ENCODE measurements around the gene BORCS8. TPM values are rescaled to one million over a fixed set of nuclear protein-coding genes. Genes with fewer than 3 reads are reported as not detected.

Gene BORCS8
- polyA plus RNA-seq, 1 of the 3 experiments (the other 2 are of a cell fraction), result 36.4 TPM

DNA sequence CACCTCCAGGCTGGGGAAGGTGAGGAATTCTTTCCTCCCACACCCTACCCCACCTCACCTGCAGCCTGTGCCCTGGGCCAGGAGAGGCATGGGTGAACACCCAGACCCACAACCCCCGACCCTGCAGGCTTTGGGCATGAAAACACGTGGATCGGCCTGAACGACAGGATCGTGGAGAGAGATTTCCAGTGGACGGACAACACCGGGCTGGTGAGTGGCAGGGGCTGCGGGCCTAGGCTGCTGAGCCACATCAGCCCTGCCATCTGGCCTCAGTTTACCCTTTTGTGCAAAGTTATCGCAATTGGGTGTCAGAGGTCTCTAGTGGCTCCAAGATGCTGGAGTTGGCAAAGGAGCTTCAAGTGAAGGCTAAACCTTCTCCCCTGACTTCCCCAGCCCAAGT is 48.5 kb upstream of the BORCS8 start:
- Histone ChIP-seq H2AFZ (ENCODE audit: low read depth) (no peak overlapping the region), H3K9ac (no peak overlapping the region), H3K4me3 (ENCODE audit: low read depth in 2 of 2, low read length in 1 of 2) (no peak overlapping the region), H3K9me3 (no peaks in the 10 kb centered on the region), H3K79me2 (ENCODE audit: insufficient read depth) (no peaks in the 10 kb centered on the region), H3K4me1 (ENCODE audit: control insufficient read depth in 1 of 2, insufficient read depth in 2 of 2, low read depth in 1 of 2, low read length in 1 of 2) (no peaks in the 10 kb centered on the region), H3K9me2 (no peaks in the 10 kb centered on the region), H3K27me3 (ENCODE audit: insufficient read depth) (no peaks in the 10 kb centered on the region), H4K20me1 (ENCODE audit: insufficient read depth) (no peaks in the 10 kb centered on the region), H3K27ac (ENCODE audit: low read depth in 2 of 2, low read length in 1 of 2) (no peak overlapping the region), H3K4me2 (no peak overlapping the region), H3F3A (replicated peaks; ENCODE audit: insufficient read depth) (no peaks in the 10 kb centered on the region), H3K36me3 (replicated peaks in 1 of 2; ENCODE audit: control insufficient read depth in 1 of 2, insufficient read depth in 2 of 2, low read length in 1 of 2) (no peaks in the 10 kb centered on the region)
- CTCF ChIA-PET, result interaction anchor here (2.0 kb wide), 1 partner anchor 66 kb away, joined by 4 read pairs; no protein-coding TSS in a partner anchor
- 73% methylated on average over 8 of the region's 9 CpGs for WGBS (ENCODE audit: low lambda C conversion rate)
- POLR2A ChIA-PET, result no interaction called here
- no peak for TF ChIP-seq TEAD4 (IDR thresholded peaks at IDR 0.05; ENCODE audit: borderline replicate concordance, insufficient read depth)
- no peak for TF ChIP-seq TAF1 (IDR thresholded peaks at IDR 0.05; ENCODE audit: borderline replicate concordance, low read depth, low read length)
- TF ChIP-seq SMC3 (IDR thresholded peaks at IDR 0.05; ENCODE audit: low read depth, low read length), result no peak
- no peak for TF ChIP-seq RCOR1 (IDR thresholded peaks at IDR 0.05; ENCODE audit: low read length)
- TF ChIP-seq EP300 (IDR thresholded peaks at IDR 0.05; ENCODE audit: borderline replicate concordance in 1 of 2, low read depth in 1 of 2, low read length in 1 of 2), result no peak
- TF ChIP-seq CHD2 (IDR thresholded peaks at IDR 0.05; ENCODE audit: low read length, partially characterized antibody), result no peak
- TF ChIP-seq EZH2phosphoT487 (IDR thresholded peaks at IDR 0.05; ENCODE audit: borderline replicate concordance, low read depth), result no peak
- TF ChIP-seq, protein P1, sequence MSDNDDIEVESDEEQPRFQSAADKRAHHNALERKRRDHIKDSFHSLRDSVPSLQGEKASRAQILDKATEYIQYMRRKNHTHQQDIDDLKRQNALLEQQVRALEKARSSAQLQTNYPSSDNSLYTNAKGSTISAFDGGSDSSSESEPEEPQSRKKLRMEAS (IDR thresholded peaks at IDR 0.05; ENCODE audit: low read depth), result no peak
- no peak for TF ChIP-seq FOSL2 (IDR thresholded peaks at IDR 0.05; ENCODE audit: borderline replicate concordance, low read depth)
- no peak for TF ChIP-seq NFIC (IDR thresholded peaks at IDR 0.05; ENCODE audit: borderline replicate concordance)
- no peak for TF ChIP-seq RFX5 (IDR thresholded peaks at IDR 0.05; ENCODE audit: low read length)
- no peak for TF ChIP-seq JUND (IDR thresholded peaks at IDR 0.05)
- DNase-seq, result no peak

DNA sequence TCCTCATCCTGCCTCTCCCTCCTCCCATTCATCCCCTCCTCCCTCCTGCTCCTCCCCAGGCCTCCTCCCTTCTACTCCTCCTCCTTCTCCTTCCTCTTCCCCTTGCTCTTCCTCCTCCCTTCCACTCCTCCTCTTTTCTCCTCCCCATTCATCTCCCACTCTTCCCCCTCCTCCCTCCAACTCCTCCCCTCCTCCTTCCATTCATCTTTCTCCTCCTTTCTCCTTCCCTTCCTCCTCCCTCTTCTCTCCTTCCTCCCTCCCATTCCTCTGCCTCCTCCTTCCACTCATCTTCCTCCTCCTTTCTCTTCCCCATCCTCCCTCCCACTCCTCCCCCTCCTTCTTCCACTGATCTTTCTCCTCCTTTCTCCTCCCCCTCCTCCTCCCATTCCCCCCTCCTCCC is 47.7 kb upstream of the BORCS8 start:
- Histone ChIP-seq H3K9ac (no peak overlapping the region), H3K9me3 (peaks cover 2% of the 10 kb centered on the region; the same call in 1 of the 2 replicates), H3K9me2 (no peaks in the 10 kb centered on the region), H3K4me1 (ENCODE audit: control insufficient read depth in 1 of 2, insufficient read depth in 2 of 2, low read depth in 1 of 2, low read length in 1 of 2) (no peaks in the 10 kb centered on the region), H2AFZ (ENCODE audit: low read depth) (no peak overlapping the region), H3K4me2 (no peak overlapping the region), H4K20me1 (ENCODE audit: insufficient read depth) (no peaks in the 10 kb centered on the region), H3K27ac (ENCODE audit: low read depth in 2 of 2, low read length in 1 of 2) (no peak overlapping the region), H3K27me3 (ENCODE audit: insufficient read depth) (no peaks in the 10 kb centered on the region), H3K36me3 (replicated peaks in 1 of 2; ENCODE audit: control insufficient read depth in 1 of 2, insufficient read depth in 2 of 2, low read length in 1 of 2) (no peaks in the 10 kb centered on the region), H3K4me3 (ENCODE audit: low read depth in 2 of 2, low read length in 1 of 2) (no peak overlapping the region), H3F3A (replicated peaks; ENCODE audit: insufficient read depth) (no peaks in the 10 kb centered on the region), H3K79me2 (ENCODE audit: insufficient read depth) (no peaks in the 10 kb centered on the region)
- ChIA-PET POLR2A (no interaction called here), CTCF (interaction anchor here (0.6 kb wide), 1 partner anchor 10 kb away, joined by 3 read pairs; no protein-coding TSS in a partner anchor)
- TF ChIP-seq GATA2 (CRISPR knock-in tag; IDR thresholded peaks at IDR 0.05) (no peak), MEF2A (IDR thresholded peaks at IDR 0.05; ENCODE audit: borderline replicate concordance, low read depth) (no peak), TEAD4 (IDR thresholded peaks at IDR 0.05; ENCODE audit: borderline replicate concordance, insufficient read depth) (no peak), POLR2AphosphoS5 (IDR thresholded peaks at IDR 0.05; ENCODE audit: low read depth, low read length) (no peak), FOXJ3 (CRISPR knock-in tag; IDR thresholded peaks at IDR 0.05) (no peak), RXRA (IDR thresholded peaks at IDR 0.05; ENCODE audit: borderline replicate concordance, low read depth) (no peak), NRF1 (IDR thresholded peaks at IDR 0.05; ENCODE audit: low read depth, low read length) (no peak)
- TF ChIP-seq, protein P2, sequence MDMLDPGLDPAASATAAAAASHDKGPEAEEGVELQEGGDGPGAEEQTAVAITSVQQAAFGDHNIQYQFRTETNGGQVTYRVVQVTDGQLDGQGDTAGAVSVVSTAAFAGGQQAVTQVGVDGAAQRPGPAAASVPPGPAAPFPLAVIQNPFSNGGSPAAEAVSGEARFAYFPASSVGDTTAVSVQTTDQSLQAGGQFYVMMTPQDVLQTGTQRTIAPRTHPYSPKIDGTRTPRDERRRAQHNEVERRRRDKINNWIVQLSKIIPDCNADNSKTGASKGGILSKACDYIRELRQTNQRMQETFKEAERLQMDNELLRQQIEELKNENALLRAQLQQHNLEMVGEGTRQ (IDR thresholded peaks at IDR 0.05; ENCODE audit: borderline replicate concordance, low read depth, low read length), result no peak
- DNase-seq, result no peak
